GM21367 (cell line): Measurements from ENCODE around the gene SPPL2B.
"Not testable (repeated sequence)": the region's sequence is repeated elsewhere in the genome, so short reads cannot be mapped to it uniquely, and the experiment has no call there.

ENCODE experiments used
- ATAC-seq: cut with Tn5 transposase; IDR thresholded peaks from one replicate; pipeline ENCODE4 v1.9.1; 2021; ENCODE audit not compliant: unreplicated experiment

SPPL2B gene

DNA sequence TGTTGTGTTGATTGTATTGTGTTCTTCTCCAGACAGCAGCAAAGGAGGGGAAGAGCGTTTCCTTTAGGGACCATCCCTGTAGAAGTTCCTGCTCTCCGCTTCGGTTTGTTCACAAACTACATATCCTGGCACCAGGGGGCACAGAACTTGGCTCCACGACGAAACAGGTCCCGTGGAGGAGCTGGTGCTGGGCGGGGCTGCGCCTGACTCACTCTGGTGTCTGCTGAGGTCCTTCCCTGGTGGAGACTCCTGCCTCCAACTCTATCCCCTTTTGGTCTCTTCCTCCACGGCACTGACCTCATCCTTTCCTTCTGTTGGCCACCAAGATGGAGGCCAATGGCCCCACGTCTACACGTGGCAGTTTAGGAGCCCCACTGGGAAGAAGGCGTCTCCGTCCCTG lies 46.3 kb downstream of the SPPL2B start:
- no peak for ATAC-seq

GRCh38 chr19:2375353-2376121 lies 47.1 kb downstream of the SPPL2B start:
- no peak for ATAC-seq

- no peak for ATAC-seq
These were observed 48.5 kb downstream of the SPPL2B start for GRCh38 chr19:2376784-2377519.

- no peak for ATAC-seq
These were observed 52.1 kb downstream of the SPPL2B start for GRCh38 chr19:2380567-2380966.

GRCh38 chr19:2381148-2381820 lies 52.8 kb downstream of the SPPL2B start:
- ATAC-seq = no peak

DNA sequence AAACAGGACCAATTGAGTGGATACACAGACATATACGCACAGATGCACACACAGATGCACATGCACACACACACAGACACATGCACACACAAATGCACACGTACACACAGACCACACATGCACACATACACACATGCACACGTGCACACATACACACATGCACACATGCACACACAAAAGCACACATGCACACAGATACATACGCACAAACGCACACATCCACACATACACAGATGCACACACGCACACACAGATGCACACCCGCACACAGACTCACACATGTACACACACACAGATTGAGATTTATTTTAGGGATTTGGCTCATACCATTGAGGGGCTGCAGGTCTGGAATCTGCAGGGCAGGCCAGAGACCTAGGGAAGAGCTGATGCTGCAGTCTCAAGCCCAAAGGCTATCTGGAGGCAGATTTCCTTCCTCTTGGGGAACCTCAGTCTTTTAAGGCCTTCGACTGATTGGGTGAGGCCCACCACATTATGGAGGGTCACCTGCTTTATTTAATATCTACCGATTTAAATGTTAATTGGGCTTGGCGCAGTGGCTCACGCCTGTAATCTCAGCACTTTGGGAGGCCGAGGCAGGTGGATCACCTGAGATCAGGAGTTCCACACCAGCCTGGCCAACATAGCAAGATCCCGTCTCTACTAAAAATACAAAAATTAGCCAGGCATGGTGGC lies 54.2 kb downstream of the SPPL2B start:
- no peak for ATAC-seq

DNA sequence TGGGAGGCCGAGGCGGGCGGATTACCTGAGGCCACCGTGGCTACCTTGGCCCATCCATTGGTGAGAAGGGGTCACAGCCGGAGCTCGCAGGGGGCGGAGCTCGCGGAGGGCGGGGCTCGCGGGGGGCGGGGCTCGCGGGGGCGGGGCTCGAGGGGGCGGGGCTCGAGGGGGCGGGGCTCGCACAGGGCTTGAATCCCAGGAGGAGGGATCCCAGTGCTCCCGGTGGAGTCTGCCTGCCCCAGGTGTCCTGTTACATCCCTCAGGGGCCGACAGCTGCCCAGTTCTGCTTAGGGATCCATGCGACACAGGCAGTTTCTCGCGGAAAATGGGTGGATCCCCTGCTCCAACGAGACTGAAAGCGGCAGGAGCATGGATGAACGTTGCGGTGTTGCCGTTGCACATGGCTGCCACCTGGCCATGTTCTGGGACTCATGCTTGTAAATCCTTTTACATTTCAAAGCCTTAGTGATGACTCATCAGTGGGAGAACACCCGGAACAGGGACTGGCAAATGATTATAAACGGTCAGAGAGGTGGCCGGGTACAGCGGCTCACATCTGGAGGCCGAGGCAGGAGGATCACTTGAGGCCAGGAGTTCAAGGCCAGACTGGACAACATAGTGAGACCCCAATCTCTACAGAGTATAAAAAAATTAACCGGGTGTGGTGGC lies 56.7 kb downstream of the SPPL2B start:
- no peak for ATAC-seq

DNA sequence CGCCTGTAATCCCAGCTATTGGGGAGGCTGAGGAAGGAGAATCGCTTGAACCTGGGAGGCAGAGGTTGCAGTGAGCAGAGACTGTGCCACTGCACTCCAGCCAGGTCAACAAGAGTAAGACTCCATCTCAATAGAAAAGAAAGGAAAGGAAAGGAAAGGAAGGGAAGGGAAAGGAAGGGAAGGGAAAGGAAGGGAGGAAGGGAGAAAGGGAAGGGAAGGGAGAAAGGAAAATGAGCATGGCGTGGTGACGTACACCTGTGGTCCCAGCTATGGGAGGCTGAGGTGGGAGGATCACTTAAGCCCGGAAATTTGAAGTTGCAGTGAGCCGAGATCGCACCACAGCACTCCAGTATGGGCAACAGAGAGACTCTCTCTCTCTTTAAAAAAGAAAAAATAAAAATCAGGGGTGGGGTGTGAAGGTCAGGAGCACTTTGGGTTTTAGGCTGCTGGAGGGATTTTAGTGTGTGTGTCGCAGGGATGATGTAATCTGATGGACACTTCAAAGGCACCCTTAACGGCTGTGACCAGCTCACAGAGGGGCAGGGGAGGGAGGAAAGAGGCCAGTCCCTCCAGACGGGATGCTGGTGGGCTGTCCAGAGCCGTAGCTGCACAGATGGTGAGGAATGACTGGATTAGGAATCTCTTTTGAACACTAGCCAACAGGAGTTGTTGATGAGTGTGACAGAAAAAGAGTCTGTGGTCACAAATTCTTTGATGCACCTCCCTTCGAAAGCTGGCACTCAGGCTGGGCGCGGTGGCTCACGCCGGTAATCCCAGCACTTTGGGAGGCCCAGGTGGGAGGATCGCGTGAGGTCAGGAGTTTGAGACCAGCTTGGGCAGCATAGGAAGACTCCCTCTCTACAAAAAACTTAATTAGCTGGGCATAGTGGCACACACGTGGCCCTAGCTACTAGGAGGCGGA lies 59.1 kb downstream of the SPPL2B start:
- no peak for ATAC-seq

DNA sequence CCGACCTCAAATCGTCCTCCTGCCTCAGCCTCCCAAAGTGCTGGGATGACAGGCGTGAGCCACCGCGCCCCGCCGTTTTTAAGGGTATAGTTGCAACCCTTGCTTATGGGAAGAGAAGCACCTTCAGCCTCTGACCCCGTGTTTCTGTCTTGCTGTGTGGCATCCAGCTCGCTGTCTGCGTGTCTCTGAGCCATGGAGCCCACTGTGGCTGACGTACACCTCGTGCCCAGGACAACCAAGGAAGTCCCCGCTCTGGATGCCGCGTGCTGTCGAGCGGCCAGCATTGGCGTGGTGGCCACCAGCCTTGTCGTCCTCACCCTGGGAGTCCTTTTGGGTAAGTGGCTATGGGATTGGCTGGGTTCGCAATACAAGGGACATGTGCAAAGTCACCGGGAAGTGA lies 61.1 kb downstream of the SPPL2B start:
- ATAC-seq = no peak

DNA sequence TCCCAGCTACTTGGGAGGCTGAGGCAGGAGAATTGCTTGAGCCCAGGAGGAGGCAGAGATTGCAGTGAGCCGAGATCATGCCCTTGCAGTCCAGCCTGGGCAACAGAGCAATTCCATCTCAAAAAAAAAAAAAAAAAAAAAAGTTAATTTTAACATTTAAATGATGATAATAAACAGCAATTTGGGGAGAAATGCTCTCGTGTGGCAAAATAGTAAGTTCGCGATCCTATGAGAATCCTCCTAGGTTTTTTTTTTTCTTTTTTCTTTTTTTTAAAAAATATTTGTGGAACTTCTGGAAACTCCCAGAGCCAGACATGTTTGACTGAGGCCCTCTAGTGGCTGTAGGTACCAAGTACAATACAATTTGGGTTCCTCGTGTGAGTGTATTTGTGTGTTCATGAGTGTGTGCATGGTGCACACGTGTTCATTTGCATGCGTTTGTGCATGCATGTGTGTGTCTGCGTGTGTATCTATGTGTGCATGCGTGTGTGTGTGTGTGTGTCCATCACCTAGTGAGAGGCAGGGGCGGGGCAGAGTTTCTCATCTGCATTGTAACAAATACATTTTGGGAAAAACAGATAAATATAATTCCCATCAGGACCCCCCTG lies 62.7 kb downstream of the SPPL2B start:
- no peak for ATAC-seq

GRCh38 chr19:2392366-2392765 lies 63.9 kb downstream of the SPPL2B start:
- no peak for ATAC-seq

DNA sequence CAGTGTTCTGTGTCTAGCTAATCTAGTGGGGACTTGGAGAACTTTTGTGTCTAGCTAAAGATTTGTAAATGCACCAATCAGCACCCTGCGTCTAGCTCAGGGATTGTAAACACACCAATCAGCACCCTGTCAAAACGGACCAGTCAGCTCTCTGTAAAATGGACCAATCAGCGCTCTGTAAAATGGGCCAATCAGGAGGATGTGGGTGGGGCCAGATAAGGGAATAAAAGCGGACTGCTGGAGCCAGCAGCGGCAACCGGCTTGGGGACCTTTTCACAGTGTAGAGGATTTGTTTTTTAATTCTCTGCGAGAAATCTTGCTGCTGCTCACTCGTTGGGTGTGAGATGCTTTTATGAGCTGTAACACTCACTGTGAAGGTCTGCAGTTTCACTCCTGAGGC lies 64.4 kb downstream of the SPPL2B start:
- not testable (repeated sequence) for ATAC-seq

GRCh38 chr19:2394054-2394441 lies 65.6 kb downstream of the SPPL2B start:
- ATAC-seq = no peak

- ATAC-seq = no peak
These were observed 66.2 kb downstream of the SPPL2B start for GRCh38 chr19:2394442-2395292.

- ATAC-seq = not testable (repeated sequence)
These were observed 66.9 kb downstream of the SPPL2B start for GRCh38 chr19:2395293-2395829.

- not testable (repeated sequence) for ATAC-seq
These were observed 68.7 kb downstream of the SPPL2B start for GRCh38 chr19:2397173-2397572.

- ATAC-seq = no peak
These were observed 70.3 kb downstream of the SPPL2B start for GRCh38 chr19:2398735-2399305.

GRCh38 chr19:2399582-2399981 lies 71.1 kb downstream of the SPPL2B start:
- no peak for ATAC-seq
